Measurements from ENCODE around the gene IL1R2. TPM values are rescaled to one million over a fixed set of nuclear protein-coding genes. Genes with fewer than 3 reads are reported as not detected.

IL1R2 gene
- total and polyA plus RNA-seq, 2 experiments from 2014 or later, result not detected

DNA sequence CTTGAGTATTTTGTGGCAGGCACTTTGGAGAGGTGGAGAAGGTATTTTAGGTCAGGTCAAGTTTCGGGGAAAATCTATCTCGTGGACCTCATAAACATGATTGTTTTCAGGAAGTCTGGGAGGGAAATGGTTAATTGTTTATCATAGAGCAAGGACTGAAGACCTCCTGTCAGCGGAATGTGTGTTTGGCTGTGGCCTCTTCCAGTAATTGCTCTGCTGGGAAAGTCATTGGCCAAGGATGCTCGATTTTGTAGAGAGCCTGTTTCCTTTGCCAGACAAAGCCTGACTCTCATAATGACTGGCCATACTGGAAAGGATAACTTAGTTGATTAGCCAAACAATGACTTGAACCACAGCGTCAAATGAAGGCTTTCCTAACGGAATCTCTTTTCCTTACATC is 30.0 kb downstream of the IL1R2 start:
- H4K20me1 ChIP-seq (replicated peaks; ENCODE audit: insufficient read depth), result 0 out of 2 replicates have a peak, but pooled peaks cover 4% of the 10 kb centered on the region
- H3K9me3 Mint-ChIP-seq, result no peaks in the 10 kb centered on the region
- H3K36me3 ChIP-seq (ENCODE audit: insufficient read depth), result no peaks in the 10 kb centered on the region; the same call in 1 of the 2 replicates
- no peaks in the 10 kb centered on the region for H3K9me2 ChIP-seq (ENCODE audit: insufficient read depth)
- ATAC-seq (no peak), DNase-seq (ENCODE audit: low spot score) (no peak)
- no peaks in the 10 kb centered on the region for H3K27me3 ChIP-seq (ENCODE audit: insufficient read depth)
- no peak overlapping the region for H3K4me3 Mint-ChIP-seq
- no peaks in the 10 kb centered on the region for H3K4me1 Mint-ChIP-seq
- H3K27me3 Mint-ChIP-seq (ENCODE audit: insufficient read depth, low read depth, poor library complexity), result peaks cover 5% of the 10 kb centered on the region
- no peak overlapping the region for H3K27ac Mint-ChIP-seq
- no peak overlapping the region for H3K4me3 ChIP-seq
- H2AFZ ChIP-seq, result no peak overlapping the region
- TF ChIP-seq, protein P1, sequence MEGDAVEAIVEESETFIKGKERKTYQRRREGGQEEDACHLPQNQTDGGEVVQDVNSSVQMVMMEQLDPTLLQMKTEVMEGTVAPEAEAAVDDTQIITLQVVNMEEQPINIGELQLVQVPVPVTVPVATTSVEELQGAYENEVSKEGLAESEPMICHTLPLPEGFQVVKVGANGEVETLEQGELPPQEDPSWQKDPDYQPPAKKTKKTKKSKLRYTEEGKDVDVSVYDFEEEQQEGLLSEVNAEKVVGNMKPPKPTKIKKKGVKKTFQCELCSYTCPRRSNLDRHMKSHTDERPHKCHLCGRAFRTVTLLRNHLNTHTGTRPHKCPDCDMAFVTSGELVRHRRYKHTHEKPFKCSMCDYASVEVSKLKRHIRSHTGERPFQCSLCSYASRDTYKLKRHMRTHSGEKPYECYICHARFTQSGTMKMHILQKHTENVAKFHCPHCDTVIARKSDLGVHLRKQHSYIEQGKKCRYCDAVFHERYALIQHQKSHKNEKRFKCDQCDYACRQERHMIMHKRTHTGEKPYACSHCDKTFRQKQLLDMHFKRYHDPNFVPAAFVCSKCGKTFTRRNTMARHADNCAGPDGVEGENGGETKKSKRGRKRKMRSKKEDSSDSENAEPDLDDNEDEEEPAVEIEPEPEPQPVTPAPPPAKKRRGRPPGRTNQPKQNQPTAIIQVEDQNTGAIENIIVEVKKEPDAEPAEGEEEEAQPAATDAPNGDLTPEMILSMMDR (conservative IDR thresholded peaks at IDR 0.05; ENCODE audit: low read depth in 2 of 2), result no peak
- no peak for TF ChIP-seq CREB1 (CRISPR knock-in tag; IDR thresholded peaks at IDR 0.05; ENCODE audit: low read depth)
- no peak for TF ChIP-seq EZH2phosphoT487 (IDR thresholded peaks at IDR 0.05; ENCODE audit: unreplicated experiment)
- TF ChIP-seq NANOG (IDR thresholded peaks at IDR 0.05; ENCODE audit: borderline replicate concordance), result no peak
- TF ChIP-seq, protein P2, sequence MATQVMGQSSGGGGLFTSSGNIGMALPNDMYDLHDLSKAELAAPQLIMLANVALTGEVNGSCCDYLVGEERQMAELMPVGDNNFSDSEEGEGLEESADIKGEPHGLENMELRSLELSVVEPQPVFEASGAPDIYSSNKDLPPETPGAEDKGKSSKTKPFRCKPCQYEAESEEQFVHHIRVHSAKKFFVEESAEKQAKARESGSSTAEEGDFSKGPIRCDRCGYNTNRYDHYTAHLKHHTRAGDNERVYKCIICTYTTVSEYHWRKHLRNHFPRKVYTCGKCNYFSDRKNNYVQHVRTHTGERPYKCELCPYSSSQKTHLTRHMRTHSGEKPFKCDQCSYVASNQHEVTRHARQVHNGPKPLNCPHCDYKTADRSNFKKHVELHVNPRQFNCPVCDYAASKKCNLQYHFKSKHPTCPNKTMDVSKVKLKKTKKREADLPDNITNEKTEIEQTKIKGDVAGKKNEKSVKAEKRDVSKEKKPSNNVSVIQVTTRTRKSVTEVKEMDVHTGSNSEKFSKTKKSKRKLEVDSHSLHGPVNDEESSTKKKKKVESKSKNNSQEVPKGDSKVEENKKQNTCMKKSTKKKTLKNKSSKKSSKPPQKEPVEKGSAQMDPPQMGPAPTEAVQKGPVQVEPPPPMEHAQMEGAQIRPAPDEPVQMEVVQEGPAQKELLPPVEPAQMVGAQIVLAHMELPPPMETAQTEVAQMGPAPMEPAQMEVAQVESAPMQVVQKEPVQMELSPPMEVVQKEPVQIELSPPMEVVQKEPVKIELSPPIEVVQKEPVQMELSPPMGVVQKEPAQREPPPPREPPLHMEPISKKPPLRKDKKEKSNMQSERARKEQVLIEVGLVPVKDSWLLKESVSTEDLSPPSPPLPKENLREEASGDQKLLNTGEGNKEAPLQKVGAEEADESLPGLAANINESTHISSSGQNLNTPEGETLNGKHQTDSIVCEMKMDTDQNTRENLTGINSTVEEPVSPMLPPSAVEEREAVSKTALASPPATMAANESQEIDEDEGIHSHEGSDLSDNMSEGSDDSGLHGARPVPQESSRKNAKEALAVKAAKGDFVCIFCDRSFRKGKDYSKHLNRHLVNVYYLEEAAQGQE (IDR thresholded peaks at IDR 0.05; ENCODE audit: unreplicated experiment), result no peak
- TF ChIP-seq EZH2 (IDR thresholded peaks at IDR 0.05; ENCODE audit: low read depth, unreplicated experiment), result no peak
- TF ChIP-seq POLR2AphosphoS5 (IDR thresholded peaks at IDR 0.05; ENCODE audit: low read depth), result no peak
- TF ChIP-seq ZNF114 (CRISPR knock-in tag; IDR thresholded peaks at IDR 0.05), result no peak
- TF ChIP-seq, protein P3, sequence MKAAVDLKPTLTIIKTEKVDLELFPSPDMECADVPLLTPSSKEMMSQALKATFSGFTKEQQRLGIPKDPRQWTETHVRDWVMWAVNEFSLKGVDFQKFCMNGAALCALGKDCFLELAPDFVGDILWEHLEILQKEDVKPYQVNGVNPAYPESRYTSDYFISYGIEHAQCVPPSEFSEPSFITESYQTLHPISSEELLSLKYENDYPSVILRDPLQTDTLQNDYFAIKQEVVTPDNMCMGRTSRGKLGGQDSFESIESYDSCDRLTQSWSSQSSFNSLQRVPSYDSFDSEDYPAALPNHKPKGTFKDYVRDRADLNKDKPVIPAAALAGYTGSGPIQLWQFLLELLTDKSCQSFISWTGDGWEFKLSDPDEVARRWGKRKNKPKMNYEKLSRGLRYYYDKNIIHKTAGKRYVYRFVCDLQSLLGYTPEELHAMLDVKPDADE (IDR thresholded peaks at IDR 0.05), result no peak
- TF ChIP-seq STAT1 (IDR thresholded peaks at IDR 0.05; ENCODE audit: unreplicated experiment), result no peak
- TF ChIP-seq, protein P4, sequence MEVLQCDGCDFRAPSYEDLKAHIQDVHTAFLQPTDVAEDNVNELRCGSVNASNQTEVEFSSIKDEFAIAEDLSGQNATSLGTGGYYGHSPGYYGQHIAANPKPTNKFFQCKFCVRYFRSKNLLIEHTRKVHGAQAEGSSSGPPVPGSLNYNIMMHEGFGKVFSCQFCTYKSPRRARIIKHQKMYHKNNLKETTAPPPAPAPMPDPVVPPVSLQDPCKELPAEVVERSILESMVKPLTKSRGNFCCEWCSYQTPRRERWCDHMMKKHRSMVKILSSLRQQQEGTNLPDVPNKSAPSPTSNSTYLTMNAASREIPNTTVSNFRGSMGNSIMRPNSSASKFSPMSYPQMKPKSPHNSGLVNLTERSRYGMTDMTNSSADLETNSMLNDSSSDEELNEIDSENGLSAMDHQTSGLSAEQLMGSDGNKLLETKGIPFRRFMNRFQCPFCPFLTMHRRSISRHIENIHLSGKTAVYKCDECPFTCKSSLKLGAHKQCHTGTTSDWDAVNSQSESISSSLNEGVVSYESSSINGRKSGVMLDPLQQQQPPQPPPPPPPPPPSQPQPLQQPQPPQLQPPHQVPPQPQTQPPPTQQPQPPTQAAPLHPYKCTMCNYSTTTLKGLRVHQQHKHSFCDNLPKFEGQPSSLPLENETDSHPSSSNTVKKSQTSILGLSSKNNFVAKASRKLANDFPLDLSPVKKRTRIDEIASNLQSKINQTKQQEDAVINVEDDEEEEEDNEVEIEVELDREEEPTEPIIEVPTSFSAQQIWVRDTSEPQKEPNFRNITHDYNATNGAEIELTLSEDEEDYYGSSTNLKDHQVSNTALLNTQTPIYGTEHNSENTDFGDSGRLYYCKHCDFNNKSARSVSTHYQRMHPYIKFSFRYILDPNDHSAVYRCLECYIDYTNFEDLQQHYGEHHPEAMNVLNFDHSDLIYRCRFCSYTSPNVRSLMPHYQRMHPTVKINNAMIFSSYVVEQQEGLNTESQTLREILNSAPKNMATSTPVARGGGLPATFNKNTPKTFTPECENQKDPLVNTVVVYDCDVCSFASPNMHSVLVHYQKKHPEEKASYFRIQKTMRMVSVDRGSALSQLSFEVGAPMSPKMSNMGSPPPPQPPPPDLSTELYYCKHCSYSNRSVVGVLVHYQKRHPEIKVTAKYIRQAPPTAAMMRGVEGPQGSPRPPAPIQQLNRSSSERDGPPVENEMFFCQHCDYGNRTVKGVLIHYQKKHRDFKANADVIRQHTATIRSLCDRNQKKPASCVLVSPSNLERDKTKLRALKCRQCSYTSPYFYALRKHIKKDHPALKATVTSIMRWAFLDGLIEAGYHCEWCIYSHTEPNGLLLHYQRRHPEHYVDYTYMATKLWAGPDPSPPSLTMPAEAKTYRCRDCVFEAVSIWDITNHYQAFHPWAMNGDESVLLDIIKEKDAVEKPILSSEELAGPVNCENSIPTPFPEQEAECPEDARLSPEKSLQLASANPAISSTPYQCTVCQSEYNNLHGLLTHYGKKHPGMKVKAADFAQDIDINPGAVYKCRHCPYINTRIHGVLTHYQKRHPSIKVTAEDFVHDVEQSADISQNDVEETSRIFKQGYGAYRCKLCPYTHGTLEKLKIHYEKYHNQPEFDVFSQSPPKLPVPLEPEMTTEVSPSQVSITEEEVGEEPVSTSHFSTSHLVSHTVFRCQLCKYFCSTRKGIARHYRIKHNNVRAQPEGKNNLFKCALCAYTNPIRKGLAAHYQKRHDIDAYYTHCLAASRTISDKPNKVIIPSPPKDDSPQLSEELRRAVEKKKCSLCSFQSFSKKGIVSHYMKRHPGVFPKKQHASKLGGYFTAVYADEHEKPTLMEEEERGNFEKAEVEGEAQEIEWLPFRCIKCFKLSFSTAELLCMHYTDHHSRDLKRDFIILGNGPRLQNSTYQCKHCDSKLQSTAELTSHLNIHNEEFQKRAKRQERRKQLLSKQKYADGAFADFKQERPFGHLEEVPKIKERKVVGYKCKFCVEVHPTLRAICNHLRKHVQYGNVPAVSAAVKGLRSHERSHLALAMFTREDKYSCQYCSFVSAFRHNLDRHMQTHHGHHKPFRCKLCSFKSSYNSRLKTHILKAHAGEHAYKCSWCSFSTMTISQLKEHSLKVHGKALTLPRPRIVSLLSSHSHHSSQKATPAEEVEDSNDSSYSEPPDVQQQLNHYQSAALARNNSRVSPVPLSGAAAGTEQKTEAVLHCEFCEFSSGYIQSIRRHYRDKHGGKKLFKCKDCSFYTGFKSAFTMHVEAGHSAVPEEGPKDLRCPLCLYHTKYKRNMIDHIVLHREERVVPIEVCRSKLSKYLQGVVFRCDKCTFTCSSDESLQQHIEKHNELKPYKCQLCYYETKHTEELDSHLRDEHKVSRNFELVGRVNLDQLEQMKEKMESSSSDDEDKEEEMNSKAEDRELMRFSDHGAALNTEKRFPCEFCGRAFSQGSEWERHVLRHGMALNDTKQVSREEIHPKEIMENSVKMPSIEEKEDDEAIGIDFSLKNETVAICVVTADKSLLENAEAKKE (CRISPR knock-in tag; IDR thresholded peaks at IDR 0.05), result no peak
- TF ChIP-seq ZNF331 (CRISPR knock-in tag; IDR thresholded peaks at IDR 0.05; ENCODE audit: low read depth), result no peak
- TF ChIP-seq JUNB (IDR thresholded peaks at IDR 0.05; ENCODE audit: unreplicated experiment), result no peak
- no peak overlapping the region for H3K4me2 ChIP-seq
- no peaks in the 10 kb centered on the region for H3F3A ChIP-seq (replicated peaks; ENCODE audit: low read depth)
- H3K4me1 ChIP-seq (ENCODE audit: insufficient read depth), result no peaks in the 10 kb centered on the region
- H3K79me2 ChIP-seq (replicated peaks; ENCODE audit: insufficient read depth), result no peaks in the 10 kb centered on the region
- H3K27ac ChIP-seq (ENCODE audit: low read depth), result no peak overlapping the region
- no peaks in the 10 kb centered on the region for H3K36me3 Mint-ChIP-seq (ENCODE audit: low read depth)

Data from GM23338 (cell line).